Osteoblast (primary cell): ENCODE data around the gene SHOC2. TPM values are rescaled to one million over a fixed set of nuclear protein-coding genes. Genes with fewer than 3 reads are reported as not detected.

Source experiments
- DNase-seq: peaks from one replicate; pipeline ENCODE4 v3.0.0; 2011; ENCODE audit warnings: low spot score, mixed read lengths; ENCODE audit not compliant: insufficient read length; ENCODE audit errors: missing footprints
- H2AFZ ChIP-seq: 2 replicates; pipeline ENCODE4 v1.6.0; 2011; ENCODE audit warnings: mild to moderate bottlenecking, low read length
- H3K27ac ChIP-seq: 2 replicates; pipeline ENCODE4 v1.5.1; 2011; ENCODE audit warnings: mild to moderate bottlenecking, low read depth, low read length, moderate library complexity
- H3K27me3 ChIP-seq: 2 replicates; pipeline ENCODE4 v1.6.0; 2012; ENCODE audit warnings: mild to moderate bottlenecking, control low read depth, inconsistent platforms, low read length, moderate library complexity; ENCODE audit not compliant: insufficient read depth
- H3K36me3 ChIP-seq: 2 replicates; pipeline ENCODE4 v1.5.1; 2011; ENCODE audit warnings: mild to moderate bottlenecking, low read length, control low read depth, moderate library complexity; ENCODE audit not compliant: insufficient read depth
- H3K4me1 ChIP-seq: 2 replicates; pipeline ENCODE4 v1.5.1; 2011; ENCODE audit warnings: mild to moderate bottlenecking, low read length, control low read depth, moderate library complexity; ENCODE audit not compliant: insufficient read depth
- H3K4me2 ChIP-seq: 2 replicates; pipeline ENCODE4 v1.6.0; 2011; ENCODE audit warnings: mild to moderate bottlenecking, low read length; ENCODE audit not compliant: insufficient read depth
- H3K4me3 ChIP-seq: fragments of 200-600 bp; sonication (generic); 3 replicates; pipeline ENCODE4 v1.5.1; 2012; ENCODE audit warnings: mild to moderate bottlenecking, low read length, inconsistent platforms; ENCODE audit not compliant: insufficient read depth
- H3K79me2 ChIP-seq: 2 replicates; pipeline ENCODE4 v1.6.0; 2012; ENCODE audit warnings: mild to moderate bottlenecking, low read length, control low read depth, inconsistent platforms; ENCODE audit not compliant: insufficient read depth
- H3K9me3 ChIP-seq: 2 replicates; pipeline ENCODE4 v1.5.1; 2011; ENCODE audit warnings: low read depth, low read length, control low read depth
- H4K20me1 ChIP-seq: 2 replicates; pipeline ENCODE4 v1.6.0; 2012; ENCODE audit warnings: mild to moderate bottlenecking, low read length, control low read depth; ENCODE audit not compliant: insufficient read depth
- CTCF ChIP-seq: IDR thresholded peaks from 2 replicates; pipeline ENCODE4 v1.5.1; 2011; ENCODE audit warnings: mild to moderate bottlenecking, low read depth, low read length, moderate library complexity; ENCODE audit errors: extremely low read depth
- total RNA-seq: library from RNA; depleted of rRNA; stranded (reverse); fragments of >200 nt; gene quantifications from 2 replicates; pipeline ENCODE4 v1.2.3, GENCODE V29; 2012

The SHOC2 gene
- total RNA-seq, 1 donor, result 73.8 TPM

- Histone ChIP-seq H3K27me3 (no peaks in the 10 kb centered on the region), H3K27ac (no peak overlapping the region), H3K36me3 (peaks cover 9% of the 10 kb centered on the region), H3K4me2 (no peak overlapping the region), H3K4me3 (no peak overlapping the region), H2AFZ (no peak overlapping the region), H3K4me1 (peaks cover 25% of the 10 kb centered on the region), H3K79me2 (peaks cover 78% of the 10 kb centered on the region), H4K20me1 (no peaks in the 10 kb centered on the region), H3K9me3 (no peaks in the 10 kb centered on the region)
- no peak for DNase-seq
- TF ChIP-seq CTCF, result no peak
Observed at GRCh38 chr10:110876000-110876399, 43.4 kb upstream of the SHOC2 start.

GRCh38 chr10:110876788-110877187 lies 42.6 kb upstream of the SHOC2 start:
- Histone ChIP-seq H4K20me1 (no peaks in the 10 kb centered on the region), H3K4me1 (peaks cover 26% of the 10 kb centered on the region), H2AFZ (no peak overlapping the region), H3K27ac (no peak overlapping the region), H3K79me2 (peaks cover 81% of the 10 kb centered on the region), H3K4me3 (no peak overlapping the region), H3K27me3 (no peaks in the 10 kb centered on the region), H3K36me3 (peaks cover 12% of the 10 kb centered on the region), H3K4me2 (no peak overlapping the region), H3K9me3 (no peaks in the 10 kb centered on the region)
- no peak for DNase-seq
- TF ChIP-seq CTCF, result no peak

GRCh38 chr10:110880012-110880411 lies 39.4 kb upstream of the SHOC2 start:
- Histone ChIP-seq H3K4me2 (peak overlapping the region; percentile 68), H3K9me3 (no peaks in the 10 kb centered on the region), H3K36me3 (peaks cover 17% of the 10 kb centered on the region), H3K79me2 (peaks cover 50% of the 10 kb centered on the region), H3K27me3 (no peaks in the 10 kb centered on the region), H3K4me3 (no peak overlapping the region), H3K4me1 (peaks cover 23% of the 10 kb centered on the region), H3K27ac (peak overlapping the region; percentile 63), H4K20me1 (no peaks in the 10 kb centered on the region), H2AFZ (no peak overlapping the region)
- no peak for TF ChIP-seq CTCF
- no peak for DNase-seq

GRCh38 chr10:110881247-110881646 lies 38.2 kb upstream of the SHOC2 start:
- H3K36me3 ChIP-seq, result peaks cover 22% of the 10 kb centered on the region
- peaks cover 40% of the 10 kb centered on the region for H3K79me2 ChIP-seq

More at GRCh38 chr10:110881247-110881646, 38.2 kb upstream of the SHOC2 start:
- no peak overlapping the region for H2AFZ ChIP-seq
- H3K9me3 ChIP-seq, result no peaks in the 10 kb centered on the region
- no peaks in the 10 kb centered on the region for H3K27me3 ChIP-seq
- DNase-seq, result no peak
- peak overlapping the region; percentile 63 for H3K27ac ChIP-seq
- peaks cover 23% of the 10 kb centered on the region for H3K4me1 ChIP-seq
- peak overlapping the region; percentile 68 for H3K4me2 ChIP-seq
- TF ChIP-seq CTCF, result no peak
- no peaks in the 10 kb centered on the region for H4K20me1 ChIP-seq
- H3K4me3 ChIP-seq, result peak overlapping the region; percentile 44
